GM12864 (cell line): ENCODE data around the gene LDOC1.
"Not testable (repeated sequence)": the region's sequence is repeated elsewhere in the genome, so short reads cannot be mapped to it uniquely, and the experiment has no call there.

Source experiments
- DNase-seq: peaks from one replicate; pipeline ENCODE4 v3.0.0-alpha.2; 2011; ENCODE audit warnings: low read depth
- H3K4me3 ChIP-seq: 2 replicates; pipeline ENCODE4 v1.5.1; 2011; ENCODE audit warnings: mild to moderate bottlenecking, low read depth, low read length, control low read depth
- CTCF ChIP-seq: IDR thresholded peaks from 2 replicates; pipeline ENCODE4 v1.5.1; 2011; ENCODE audit warnings: low read depth, mild to moderate bottlenecking, moderate library complexity, low read length, control low read depth, inconsistent platforms; ENCODE audit errors: missing control alignments

LDOC1 gene

GRCh38 chrX:141183000-141183399, 6.1 kb upstream of the LDOC1 start:
- no peak overlapping the region for H3K4me3 ChIP-seq
- TF ChIP-seq CTCF: no peak
- no peak for DNase-seq

GRCh38 chrX:141180851-141181250, 3.9 kb upstream of the LDOC1 start:
- DNase-seq: no peak
- no peak overlapping the region for H3K4me3 ChIP-seq
- TF ChIP-seq CTCF: no peak

DNA sequence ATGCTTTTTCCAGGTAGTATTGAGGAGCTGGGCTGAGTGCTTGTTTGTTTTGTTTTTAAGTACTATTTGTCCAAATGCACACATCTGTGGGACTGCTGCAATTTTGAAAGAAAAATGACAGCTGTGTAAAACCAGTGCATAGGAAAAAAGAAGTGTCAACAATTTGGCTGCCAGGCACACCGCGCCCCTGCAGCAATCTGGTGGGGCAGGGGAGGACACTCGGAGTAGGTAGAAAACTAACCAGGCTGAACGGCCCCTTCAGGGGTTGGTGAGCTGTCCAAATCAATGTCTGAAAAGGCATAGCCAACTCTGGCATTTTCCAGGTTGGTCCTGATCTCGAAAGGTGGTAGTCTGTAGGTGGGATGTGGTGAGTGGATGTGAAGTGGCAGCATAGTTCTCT, 1.1 kb downstream of the LDOC1 start:
- TF ChIP-seq CTCF: no peak
- no peak for DNase-seq
- no peak overlapping the region for H3K4me3 ChIP-seq

GRCh38 chrX:141164406-141164805, 12.5 kb downstream of the LDOC1 start:
- DNase-seq: no peak
- H3K4me3 ChIP-seq: no peak overlapping the region
- no peak for TF ChIP-seq CTCF

DNA sequence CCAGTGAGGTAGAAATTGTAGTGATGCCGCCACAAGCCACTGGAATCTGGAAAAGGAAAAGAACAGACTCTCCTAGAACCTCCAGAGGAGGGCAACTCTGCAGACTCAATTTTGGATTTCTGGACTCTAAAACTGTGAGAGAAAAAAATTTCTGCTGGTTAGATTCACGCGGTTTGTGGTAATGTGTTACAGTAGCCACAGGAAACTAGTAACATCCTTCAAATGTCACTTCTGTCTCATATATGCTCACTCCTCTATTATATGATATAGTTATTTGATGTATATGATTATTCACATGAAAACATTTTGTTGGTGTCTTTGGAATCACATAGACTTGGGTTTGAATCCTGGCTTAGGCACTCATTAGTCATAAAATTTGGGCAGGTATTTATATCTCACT, 18.8 kb downstream of the LDOC1 start:
- H3K4me3 ChIP-seq: no peak overlapping the region
- TF ChIP-seq CTCF: no peak
- no peak for DNase-seq

DNA sequence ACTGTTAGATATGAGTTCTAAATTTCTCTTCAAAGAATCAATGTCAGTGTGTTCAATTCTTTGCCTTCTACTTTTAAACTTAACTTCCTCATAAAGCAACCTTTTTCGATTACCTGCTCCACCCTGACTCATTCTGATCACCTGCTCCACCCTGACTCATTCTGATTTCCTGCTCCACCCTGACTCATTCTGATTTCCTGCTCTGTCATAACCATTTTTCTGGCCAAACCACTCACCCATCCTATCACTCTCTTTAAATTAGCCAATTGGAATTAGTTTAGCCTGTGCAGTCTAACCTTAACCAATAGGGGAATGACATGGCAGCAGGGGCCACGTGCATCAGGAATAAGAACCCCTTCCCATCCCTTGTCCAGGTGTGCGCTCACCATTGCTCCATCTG, 21.7 kb downstream of the LDOC1 start:
- not testable (repeated sequence) for H3K4me3 ChIP-seq, DNase-seq

GRCh38 chrX:141142946-141143345, 34.0 kb downstream of the LDOC1 start:
- no peak for DNase-seq
- no peak for TF ChIP-seq CTCF
- no peak overlapping the region for H3K4me3 ChIP-seq

DNA sequence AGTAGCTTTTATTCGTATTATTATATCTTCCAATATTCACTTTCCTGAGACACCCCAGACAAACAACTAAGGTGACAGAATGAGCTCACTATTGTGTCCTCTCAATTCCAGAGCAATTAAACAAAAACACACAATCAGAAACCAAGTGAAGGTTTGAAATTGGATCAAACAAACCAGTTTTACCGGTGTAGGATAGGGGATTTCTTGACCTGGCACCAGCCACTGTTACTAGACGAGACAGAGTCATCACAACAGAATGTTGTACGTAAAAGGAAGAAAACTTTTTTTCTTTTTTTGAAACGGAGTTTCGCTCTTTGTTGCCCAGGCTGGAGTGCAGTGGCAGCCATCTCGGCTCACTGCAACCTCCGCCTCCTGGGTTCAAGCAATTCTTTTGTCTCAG, 43.7 kb downstream of the LDOC1 start:
- TF ChIP-seq CTCF: no peak
- H3K4me3 ChIP-seq: no peak overlapping the region
- no peak for DNase-seq
